BLaER1 (cell line): Measurements from ENCODE around the gene RALA.
A peak's percentile ranks its signal among the peaks of the same experiment; 100 is the strongest.
"Not testable (repeated sequence)": the region's sequence is repeated elsewhere in the genome, so short reads cannot be mapped to it uniquely, and the experiment has no call there.

Source experiments
- H3K27ac ChIP-seq: shearing (Covaris generic); formaldehyde crosslinking; 2 replicates; pipeline ENCODE4 v1.8.1; 2022
- H3K27me3 ChIP-seq: shearing (Covaris generic); formaldehyde crosslinking; 2 replicates; pipeline ENCODE4 v1.8.1; 2022
- H3K36me3 ChIP-seq: shearing (Covaris generic); formaldehyde crosslinking; 2 replicates; pipeline ENCODE4 v1.8.1; 2022
- H3K4me1 ChIP-seq: shearing (Covaris generic); formaldehyde crosslinking; 2 replicates; pipeline ENCODE4 v1.8.1; 2022
- H3K4me2 ChIP-seq: shearing (Covaris generic); formaldehyde crosslinking; 2 replicates; pipeline ENCODE4 v1.8.1; 2022
- H3K4me3 ChIP-seq: shearing (Covaris generic); formaldehyde crosslinking; 2 replicates; pipeline ENCODE4 v1.8.1; 2022
- H3K9ac ChIP-seq: shearing (Covaris generic); formaldehyde crosslinking; 2 replicates; pipeline ENCODE4 v1.8.1; 2022
- H3K9me3 ChIP-seq: shearing (Covaris generic); formaldehyde crosslinking; 2 replicates; pipeline ENCODE4 v1.8.1; 2022
- H4K20me1 ChIP-seq: shearing (Covaris generic); formaldehyde crosslinking; 2 replicates; pipeline ENCODE4 v1.8.1; 2022
- Cebpa-rat ChIP-seq: shearing (Covaris generic); IDR thresholded peaks from 2 replicates; pipeline ENCODE4 v1.8.1; 2022

Gene RALA

DNA sequence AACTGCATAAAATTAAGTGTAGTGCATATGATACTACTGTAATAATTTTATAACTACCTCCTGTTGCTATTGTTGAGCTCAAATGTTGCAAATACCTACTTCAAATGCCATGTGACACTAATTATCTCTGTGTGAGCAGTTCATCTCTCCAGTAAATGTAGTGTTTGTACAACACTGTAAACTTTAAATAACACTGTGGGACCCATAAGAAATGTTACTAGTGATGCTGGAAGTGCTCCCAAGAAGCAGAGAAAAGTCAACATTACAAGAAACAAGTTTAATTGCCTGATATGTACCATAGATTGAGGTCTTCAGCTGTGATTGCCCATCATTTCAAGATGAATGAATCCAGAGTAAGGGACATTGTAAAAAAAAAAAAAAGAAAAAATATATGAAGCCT, 39.9 kb downstream of the RALA start:
- Histone ChIP-seq H3K27me3 (no peaks in the 10 kb centered on the region), H3K4me1 (peaks cover 8% of the 10 kb centered on the region; the same call in 1 of the 2 replicates), H3K9ac (no peak overlapping the region), H3K9me3 (peaks cover 57% of the 10 kb centered on the region), H4K20me1 (no peaks in the 10 kb centered on the region), H3K36me3 (peaks cover 55% of the 10 kb centered on the region), H3K4me2 (no peak overlapping the region), H3K27ac (no peak overlapping the region), H3K4me3 (no peak overlapping the region)
- no peak for TF ChIP-seq Cebpa-rat

DNA sequence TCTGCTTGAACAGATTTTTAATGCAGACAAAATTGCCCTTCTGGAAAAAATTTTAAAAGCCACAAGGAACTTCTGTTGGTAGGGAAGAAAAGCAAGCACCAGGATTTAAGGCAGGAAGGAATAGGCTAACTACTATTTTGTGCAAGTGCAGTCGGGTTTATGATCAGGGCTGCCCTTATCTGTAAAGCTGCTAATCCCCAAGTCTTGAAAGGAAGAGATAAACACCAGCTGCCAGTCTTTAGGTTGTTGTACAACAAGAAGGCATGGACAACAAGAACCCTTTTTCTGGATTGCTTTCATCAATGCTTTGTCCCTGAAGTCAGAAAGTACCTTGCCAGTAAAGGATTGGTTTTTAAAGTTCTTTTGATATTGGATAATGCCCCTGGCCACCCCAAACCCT, 40.7 kb downstream of the RALA start:
- no peak overlapping the region for H3K4me3 ChIP-seq
- H3K27ac ChIP-seq = no peak overlapping the region
- H3K9me3 ChIP-seq = peaks cover 52% of the 10 kb centered on the region
- no peak overlapping the region for H3K4me2 ChIP-seq
- no peak for TF ChIP-seq Cebpa-rat
- no peak overlapping the region for H3K9ac ChIP-seq
- peaks cover 8% of the 10 kb centered on the region; the same call in 1 of the 2 replicates for H3K4me1 ChIP-seq
- no peaks in the 10 kb centered on the region for H4K20me1 ChIP-seq
- H3K36me3 ChIP-seq = peaks cover 50% of the 10 kb centered on the region
- no peaks in the 10 kb centered on the region for H3K27me3 ChIP-seq

- H3K27ac ChIP-seq = no peak overlapping the region
- TF ChIP-seq Cebpa-rat = no peak
- peaks cover 46% of the 10 kb centered on the region for H3K36me3 ChIP-seq
- no peaks in the 10 kb centered on the region for H3K27me3 ChIP-seq
- H3K4me1 ChIP-seq = peaks cover 8% of the 10 kb centered on the region; the same call in 1 of the 2 replicates
- H3K4me3 ChIP-seq = no peak overlapping the region
- peaks cover 47% of the 10 kb centered on the region for H3K9me3 ChIP-seq
- no peak overlapping the region for H3K4me2 ChIP-seq
- no peak overlapping the region for H3K9ac ChIP-seq
- no peaks in the 10 kb centered on the region for H4K20me1 ChIP-seq
Observed at GRCh38 chr7:39664585-39664984, 41.2 kb downstream of the RALA start.

- Histone ChIP-seq H4K20me1 (no peaks in the 10 kb centered on the region), H3K4me1 (peaks cover 8% of the 10 kb centered on the region; the same call in 1 of the 2 replicates), H3K4me3 (no peak overlapping the region), H3K36me3 (peaks cover 30% of the 10 kb centered on the region), H3K27ac (no peak overlapping the region), H3K27me3 (no peaks in the 10 kb centered on the region), H3K9me3 (peaks cover 30% of the 10 kb centered on the region), H3K9ac (no peak overlapping the region), H3K4me2 (no peak overlapping the region)
- TF ChIP-seq Cebpa-rat = no peak
Observed at GRCh38 chr7:39666562-39666961, 43.2 kb downstream of the RALA start.

DNA sequence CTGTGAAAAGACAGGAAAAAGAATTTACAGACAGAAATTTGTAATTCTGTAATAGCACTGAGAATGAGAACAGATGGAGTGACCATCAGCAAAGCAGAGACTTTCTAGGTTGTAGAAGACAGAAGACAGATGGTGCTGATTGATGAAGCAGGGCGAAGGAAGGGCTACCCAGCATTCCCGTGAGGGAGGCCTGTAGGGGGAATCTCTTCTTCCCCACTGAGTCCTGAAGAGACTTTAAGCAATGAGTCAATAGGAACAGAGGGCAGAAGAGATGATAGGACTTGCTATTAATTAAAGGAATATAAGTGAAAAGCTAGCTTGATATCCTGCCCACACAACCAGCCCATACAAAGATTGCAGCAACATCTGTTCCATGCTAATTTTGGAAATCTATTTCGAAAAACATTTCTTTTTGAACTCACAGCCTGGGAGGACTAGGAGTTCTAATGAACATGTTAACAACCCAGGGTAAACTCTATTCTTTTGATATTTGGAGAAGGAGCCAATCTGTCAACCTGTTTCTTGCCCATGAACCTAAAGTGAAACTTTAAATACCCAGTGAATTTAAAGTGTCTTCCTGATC, 44.1 kb downstream of the RALA start:
- Histone ChIP-seq H3K27me3 (no peaks in the 10 kb centered on the region), H3K9ac (no peak overlapping the region), H3K4me2 (no peak overlapping the region), H3K9me3 (peaks cover 21% of the 10 kb centered on the region), H3K36me3 (peaks cover 21% of the 10 kb centered on the region), H4K20me1 (0 out of 2 replicates have a peak, but pooled peaks cover 3% of the 10 kb centered on the region), H3K4me1 (peaks cover 13% of the 10 kb centered on the region), H3K4me3 (no peak overlapping the region), H3K27ac (no peak overlapping the region)
- TF ChIP-seq Cebpa-rat = no peak

DNA sequence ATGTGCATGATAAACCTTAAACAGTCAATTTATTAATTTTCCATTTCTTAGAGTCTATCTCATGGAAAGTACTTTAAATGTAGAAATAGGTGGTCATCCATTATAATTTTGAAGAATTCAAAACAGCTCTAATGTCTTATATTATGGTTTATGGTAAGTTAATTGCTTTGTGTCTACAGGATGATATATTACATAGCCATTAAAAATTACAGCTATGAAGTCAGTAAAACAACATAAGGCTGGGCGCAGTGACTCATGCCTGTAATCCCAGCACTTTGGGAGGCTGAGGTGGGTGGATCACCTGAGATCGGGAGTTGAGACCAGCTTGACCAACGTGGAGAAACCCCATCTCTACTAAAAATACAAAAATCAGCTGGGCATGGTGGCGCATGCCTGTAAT, 44.9 kb downstream of the RALA start:
- peaks cover 15% of the 10 kb centered on the region for H3K4me1 ChIP-seq
- H3K4me3 ChIP-seq, H3K4me2 ChIP-seq, H3K9ac ChIP-seq, H4K20me1 ChIP-seq, H3K27ac ChIP-seq, H3K27me3 ChIP-seq: not testable (repeated sequence)
- peaks cover 13% of the 10 kb centered on the region for H3K36me3 ChIP-seq
- H3K9me3 ChIP-seq = peaks cover 12% of the 10 kb centered on the region

GRCh38 chr7:39670052-39670451, 46.7 kb downstream of the RALA start:
- Histone ChIP-seq H3K27me3 (no peaks in the 10 kb centered on the region), H3K36me3 (peaks cover 3% of the 10 kb centered on the region; the same call in 1 of the 2 replicates), H3K4me1 (peaks cover 15% of the 10 kb centered on the region), H3K4me3 (no peak overlapping the region), H3K9ac (no peak overlapping the region), H3K9me3 (peaks cover 5% of the 10 kb centered on the region; the same call in 1 of the 2 replicates), H3K4me2 (no peak overlapping the region), H3K27ac (no peak overlapping the region), H4K20me1 (0 out of 2 replicates have a peak, but pooled peaks cover 5% of the 10 kb centered on the region)
- no peak for TF ChIP-seq Cebpa-rat

- Histone ChIP-seq H3K27ac (no peak overlapping the region), H4K20me1 (0 out of 2 replicates have a peak, but pooled peaks cover 5% of the 10 kb centered on the region), H3K4me3 (no peak overlapping the region), H3K9me3 (peaks cover 13% of the 10 kb centered on the region), H3K4me1 (peaks cover 15% of the 10 kb centered on the region), H3K36me3 (peaks cover 6% of the 10 kb centered on the region), H3K27me3 (no peaks in the 10 kb centered on the region), H3K4me2 (no peak overlapping the region), H3K9ac (no peak overlapping the region)
- no peak for TF ChIP-seq Cebpa-rat
Observed at GRCh38 chr7:39670934-39671333, 47.6 kb downstream of the RALA start.

DNA sequence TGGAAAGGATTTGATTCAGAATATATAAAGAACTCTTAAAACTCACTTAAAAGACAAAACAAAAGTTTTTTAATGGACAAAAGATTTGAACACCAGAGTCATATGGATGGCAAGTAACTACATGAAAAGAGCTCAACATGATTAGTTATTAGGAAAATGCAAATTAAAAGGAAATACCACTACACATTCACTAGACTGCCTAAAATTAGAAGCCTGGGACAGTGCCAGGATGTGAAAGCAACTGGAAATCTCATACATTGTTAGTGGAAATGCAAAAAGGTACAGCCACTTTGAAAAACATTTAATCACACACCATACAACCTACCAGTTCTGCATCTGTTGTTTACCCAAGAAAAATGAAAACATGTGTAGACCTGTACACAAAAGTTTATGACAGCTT, 48.8 kb downstream of the RALA start:
- Histone ChIP-seq H3K27ac (no peak overlapping the region), H3K27me3 (no peaks in the 10 kb centered on the region), H3K4me3 (no peak overlapping the region), H4K20me1 (0 out of 2 replicates have a peak, but pooled peaks cover 5% of the 10 kb centered on the region), H3K9me3 (peaks cover 26% of the 10 kb centered on the region), H3K9ac (no peak overlapping the region), H3K4me1 (peaks cover 11% of the 10 kb centered on the region), H3K4me2 (0 out of 2 replicates have a peak overlapping the region, but pooled peaks have one; percentile 24), H3K36me3 (peaks cover 18% of the 10 kb centered on the region)
- TF ChIP-seq Cebpa-rat = no peak

DNA sequence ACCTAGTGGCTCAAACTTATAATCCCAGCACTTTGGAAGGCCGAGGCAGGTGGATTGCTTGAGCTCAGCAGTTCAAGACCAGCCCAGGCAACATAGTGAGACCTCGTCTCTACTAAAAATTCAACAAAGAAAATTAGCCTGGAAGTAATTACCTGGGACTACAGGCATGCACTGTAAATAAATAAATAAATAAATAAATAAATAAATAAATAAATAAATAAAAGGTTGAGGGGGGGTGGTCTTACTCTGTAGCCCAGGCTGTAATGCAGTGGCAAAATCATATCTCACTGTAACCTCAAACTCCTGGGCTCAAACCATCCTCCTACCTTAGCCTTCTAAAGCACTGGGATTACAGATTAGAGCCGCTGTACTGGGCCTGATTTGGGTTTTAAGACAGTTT, 50.5 kb downstream of the RALA start:
- H3K9ac ChIP-seq = no peak overlapping the region
- no peaks in the 10 kb centered on the region for H3K27me3 ChIP-seq
- peaks cover 26% of the 10 kb centered on the region for H3K9me3 ChIP-seq
- H3K36me3 ChIP-seq = peaks cover 18% of the 10 kb centered on the region
- H4K20me1 ChIP-seq = 0 out of 2 replicates have a peak, but pooled peaks cover 5% of the 10 kb centered on the region
- TF ChIP-seq Cebpa-rat = no peak
- no peak overlapping the region for H3K4me3 ChIP-seq
- H3K27ac ChIP-seq = no peak overlapping the region
- H3K4me1 ChIP-seq = peaks cover 7% of the 10 kb centered on the region
- H3K4me2 ChIP-seq = no peak overlapping the region
